ENCODE measurements around the gene RPS6KB2. TPM values are rescaled to one million over a fixed set of nuclear protein-coding genes. Genes with fewer than 3 reads are reported as not detected.

RPS6KB2 gene
- polyA plus RNA-seq, 1 donor from 2014 or later: 92.8 TPM

GRCh38 chr11:67415501-67416304 lies 12.6 kb upstream of the RPS6KB2 start, which contains the start of gene CARNS1:
Gene CARNS1 (plus strand): TSS chr11:67415678. CDS start chr11:67416200, 522 bp downstream.
- TF ChIP-seq EZH2 (IDR thresholded peaks at IDR 0.05; ENCODE audit: borderline replicate concordance, insufficient read depth, low read length, poor library complexity, severe bottlenecking): no peak
- TF ChIP-seq REST (IDR thresholded peaks at IDR 0.05; ENCODE audit: borderline replicate concordance): no peak
- TF ChIP-seq MXI1 (conservative IDR thresholded peaks at IDR 0.05; ENCODE audit: poor library complexity, severe bottlenecking): no peak
- H3K9me2 ChIP-seq (ENCODE audit: insufficient read depth, low read length): no peaks in the 10 kb centered on the region
- H3K36me3 ChIP-seq (ENCODE audit: insufficient read depth, low read length): no peaks in the 10 kb centered on the region
- H3K9me3 ChIP-seq (ENCODE audit: low read length): no peaks in the 10 kb centered on the region
- H3K9ac ChIP-seq (ENCODE audit: low read length): no peak within 1 kb of the TSS
- H3F3A ChIP-seq (ENCODE audit: insufficient read depth, low read length, poor library complexity, severe bottlenecking): no peaks in the 10 kb centered on the region
- H2AFZ ChIP-seq (ENCODE audit: low read depth, low read length): no peak within 1 kb of the TSS
- no peak within 1 kb of the TSS for H3K27ac ChIP-seq (ENCODE audit: low read length)
- H3K4me3 ChIP-seq (ENCODE audit: low read length): no peak within 1 kb of the TSS
- H3K27me3 ChIP-seq (ENCODE audit: insufficient read depth, low read depth, low read length): peaks cover 23% of the 10 kb centered on the region
- H3K79me2 ChIP-seq (replicated peaks; ENCODE audit: insufficient read depth, low read length): no peaks in the 10 kb centered on the region
- no peak within 1 kb of the TSS for H3K4me2 ChIP-seq (ENCODE audit: low read length)
- H4K20me1 ChIP-seq (ENCODE audit: insufficient read depth): no peaks in the 10 kb centered on the region

- Histone ChIP-seq H3K9ac (ENCODE audit: low read length) (no peak overlapping the region), H3F3A (ENCODE audit: insufficient read depth, low read length, poor library complexity, severe bottlenecking) (no peaks in the 10 kb centered on the region), H4K20me1 (ENCODE audit: insufficient read depth) (no peaks in the 10 kb centered on the region), H3K9me3 (ENCODE audit: low read length) (no peaks in the 10 kb centered on the region), H3K4me3 (ENCODE audit: low read length) (no peak overlapping the region), H3K27ac (ENCODE audit: low read length) (no peak overlapping the region), H3K4me2 (ENCODE audit: low read length) (no peak overlapping the region), H3K27me3 (ENCODE audit: insufficient read depth, low read depth, low read length) (peaks cover 23% of the 10 kb centered on the region), H3K36me3 (ENCODE audit: insufficient read depth, low read length) (no peaks in the 10 kb centered on the region), H2AFZ (ENCODE audit: low read depth, low read length) (no peak overlapping the region), H3K9me2 (ENCODE audit: insufficient read depth, low read length) (no peaks in the 10 kb centered on the region), H3K79me2 (replicated peaks; ENCODE audit: insufficient read depth, low read length) (no peaks in the 10 kb centered on the region)
- no peak for TF ChIP-seq SMC3 (conservative IDR thresholded peaks at IDR 0.05; ENCODE audit: poor library complexity)
- TF ChIP-seq MXI1 (conservative IDR thresholded peaks at IDR 0.05; ENCODE audit: poor library complexity, severe bottlenecking): no peak
- TF ChIP-seq EP300 (conservative IDR thresholded peaks at IDR 0.05; ENCODE audit: poor library complexity, severe bottlenecking): no peak
- TF ChIP-seq POLR2AphosphoS5 (IDR thresholded peaks at IDR 0.05): no peak
- no peak for TF ChIP-seq RAD21 (conservative IDR thresholded peaks at IDR 0.05)
- TF ChIP-seq TAF1 (IDR thresholded peaks at IDR 0.05; ENCODE audit: low read depth): no peak
- no peak for TF ChIP-seq REST (IDR thresholded peaks at IDR 0.05; ENCODE audit: borderline replicate concordance)
- no peak for TF ChIP-seq EZH2 (IDR thresholded peaks at IDR 0.05; ENCODE audit: borderline replicate concordance, insufficient read depth, low read length, poor library complexity, severe bottlenecking)
- TF ChIP-seq CTCF (IDR thresholded peaks at IDR 0.05; ENCODE audit: poor library complexity, severe bottlenecking): no peak
Observed at GRCh38 chr11:67416416-67417335, 11.6 kb upstream of the RPS6KB2 start.
